Right cardiac atrium (tissue), 5 donors: ENCODE measurements around the gene FEM1B. TPM values are rescaled to one million over a fixed set of nuclear protein-coding genes. Genes with fewer than 3 reads are reported as not detected.

Experiments used
- ATAC-seq, 2 donors: fragments of 200-7000 bp; cut with Tn5 transposase; one replicate each; pipeline versions ENCODE4 v1.8.0 to v1.9.1; 2020; ENCODE audit warnings: moderate library complexity in 2 of 2, mild to moderate bottlenecking in 1 of 2
- DNase-seq, 3 donors: peaks; one replicate each; pipeline ENCODE4 v3.0.0-alpha.2; 2020
- H3K27ac ChIP-seq: one replicate; pipeline ENCODE4 v1.5.1; 2013; ENCODE audit warnings: mild to moderate bottlenecking, low read length, control low read depth, moderate library complexity
- H3K27me3 ChIP-seq: one replicate; pipeline ENCODE4 v1.6.1; 2013; ENCODE audit not compliant: control insufficient read depth, insufficient read depth
- H3K4me1 ChIP-seq: one replicate; pipeline ENCODE4 v1.6.1; 2013; ENCODE audit warnings: low read length; ENCODE audit not compliant: control insufficient read depth, insufficient read depth
- H3K4me3 ChIP-seq: one replicate; pipeline ENCODE4 v1.5.1; 2013; ENCODE audit warnings: low read length, control low read depth
- H3K9me3 ChIP-seq: one replicate; pipeline ENCODE4 v1.6.1; 2013; ENCODE audit warnings: low read length; ENCODE audit not compliant: control insufficient read depth
- WGBS: extraction: QIAGEN DNeasy Blood & Tissue Kit; methylation state at CpG from one replicate; pipeline ENCODE4 v1.1.7; 2013; 5-methylcytosine and 5-hydroxymethylcytosine counted together
- intact Hi-C, 4 donors: fragments of 100-400 bp; cut with DNase I; formaldehyde crosslinking; loops; one replicate each; pipeline versions ENCODE4 v1.11.0 to v1.14.0; 2022 to 2023
- polyA plus RNA-seq: library from polyadenylated mRNA; stranded (reverse); fragments of 200-250 nt; gene quantifications from one replicate; pipeline ENCODE4 v1.2.3, GENCODE V29; 2013
- total RNA-seq, 4 donors: library from RNA; stranded (reverse); fragmentation: NEBNext Ultra II Directional; extraction: Animal tissue kit (Norgen Biotek cat#: 25700); gene quantifications; one replicate each; pipeline ENCODE4 v1.2.1, GENCODE V29; 2021
- donor health status: healthy with polysubstance abuse.
- donor health status: DM: no; HTN: yes; CAD: no.
- donor health status: DM: no; HTN: no; CAD: no.
- donor health status: DM: no; HTN: yes; CAD: no; lungs with severe emphysema.
- donor health status: DM: yes; HTN: yes; CAD: no.

Gene FEM1B
- total and polyA plus RNA-seq, 5 donors, result 13.8 to 86.9 (median 56.9) TPM

- no peak overlapping the region for H3K27ac ChIP-seq
- H3K4me1 ChIP-seq, result no peaks in the 10 kb centered on the region
- DNase-seq (no peak), ATAC-seq (no peak)
- no peaks in the 10 kb centered on the region for H3K9me3 ChIP-seq
- H3K4me3 ChIP-seq, result no peak overlapping the region
- WGBS, result 82% methylated on average over 6 of the region's 6 CpGs
- H3K27me3 ChIP-seq, result no peaks in the 10 kb centered on the region
- intact Hi-C loops, result loop anchor here in 2 of 4 donors (10.0 kb wide), 2 partner anchors 46 to 254 kb away; no protein-coding TSS in a partner anchor
Observed at GRCh38 chr15:68300115-68300940, 22.8 kb downstream of the FEM1B start.

GRCh38 chr15:68301301-68301700 lies 23.8 kb downstream of the FEM1B start:
- Histone ChIP-seq H3K27me3 (no peaks in the 10 kb centered on the region), H3K9me3 (no peaks in the 10 kb centered on the region), H3K27ac (no peak overlapping the region), H3K4me3 (no peak overlapping the region), H3K4me1 (no peaks in the 10 kb centered on the region)
- DNase-seq, result no peak
- intact Hi-C loops, result loop anchor here in 2 of 4 donors (10.0 kb wide), 2 partner anchors 46 to 254 kb away; no protein-coding TSS in a partner anchor
- no peak for ATAC-seq
- 89% methylated on average over 8 of the region's 8 CpGs for WGBS

DNA sequence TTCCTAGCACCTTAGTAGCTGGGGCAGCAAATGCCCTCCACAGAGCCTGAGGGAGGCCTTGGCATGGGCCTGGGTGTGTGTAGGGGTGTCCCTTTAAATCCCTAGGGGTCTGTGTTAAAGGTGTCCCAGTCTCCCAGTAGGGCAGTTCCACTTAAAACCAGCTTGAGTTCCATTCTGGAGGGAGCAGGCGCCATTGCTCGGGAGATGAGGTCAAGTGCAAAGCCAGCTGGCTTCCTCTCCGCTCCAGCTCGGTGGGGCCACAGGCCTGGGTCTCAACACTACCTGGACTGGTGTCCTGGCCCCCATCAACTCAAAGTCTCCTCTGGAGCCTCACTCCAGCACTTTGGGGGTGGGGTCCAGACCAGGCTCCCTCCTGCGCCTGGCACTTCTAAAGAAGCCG lies 25.2 kb downstream of the FEM1B start:
- Histone ChIP-seq H3K27ac (no peak overlapping the region), H3K4me1 (no peaks in the 10 kb centered on the region), H3K27me3 (no peaks in the 10 kb centered on the region), H3K9me3 (no peaks in the 10 kb centered on the region), H3K4me3 (no peak overlapping the region)
- 90% methylated on average over 6 of the region's 6 CpGs for WGBS
- DNase-seq (no peak), ATAC-seq (no peak)
- intact Hi-C loops, result loop anchor here in 2 of 4 donors (10.0 kb wide), 2 partner anchors 48 to 252 kb away; no protein-coding TSS in a partner anchor

- ATAC-seq, result no peak
Observed at GRCh38 chr15:68303134-68303533, 25.6 kb downstream of the FEM1B start.

GRCh38 chr15:68303560-68304436 lies 26.3 kb downstream of the FEM1B start:
- Histone ChIP-seq H3K4me1 (no peaks in the 10 kb centered on the region), H3K9me3 (no peaks in the 10 kb centered on the region), H3K4me3 (no peak overlapping the region), H3K27me3 (no peaks in the 10 kb centered on the region), H3K27ac (no peak overlapping the region)
- no peak for DNase-seq
- intact Hi-C loops, result loop anchor here in 2 of 4 donors (10.0 kb wide), 2 partner anchors 49 to 251 kb away; no protein-coding TSS in a partner anchor
- ATAC-seq, result no peak
- WGBS, result 70% methylated on average over 15 of the region's 15 CpGs

More at GRCh38 chr15:68303134-68303533, 25.6 kb downstream of the FEM1B start:
- Histone ChIP-seq H3K9me3 (no peaks in the 10 kb centered on the region), H3K4me3 (no peak overlapping the region), H3K27me3 (no peaks in the 10 kb centered on the region), H3K27ac (no peak overlapping the region), H3K4me1 (no peaks in the 10 kb centered on the region)
- intact Hi-C loops, result loop anchor here in 2 of 4 donors (10.0 kb wide), 2 partner anchors 48 to 252 kb away; no protein-coding TSS in a partner anchor
- DNase-seq, result no peak
- WGBS, result 55% methylated on average over 2 of the region's 2 CpGs

- 81% methylated on average over 15 of the region's 15 CpGs for WGBS
- DNase-seq (no peak), ATAC-seq (no peak)
- H3K27ac ChIP-seq, result no peak overlapping the region
- no peaks in the 10 kb centered on the region for H3K9me3 ChIP-seq
- H3K4me1 ChIP-seq, result no peaks in the 10 kb centered on the region
- H3K27me3 ChIP-seq, result no peaks in the 10 kb centered on the region
- no peak overlapping the region for H3K4me3 ChIP-seq
- intact Hi-C loops, result loop anchor here (5.0 to 10.0 kb wide), 5 partner anchors 50 to 250 kb away; no protein-coding TSS in a partner anchor
Observed at GRCh38 chr15:68304589-68305337, 27.2 kb downstream of the FEM1B start.

GRCh38 chr15:68305420-68305871 lies 27.9 kb downstream of the FEM1B start:
- DNase-seq, result no peak
- intact Hi-C loops, result loop anchor here (5.0 to 10.0 kb wide), 5 partner anchors 51 to 249 kb away; no protein-coding TSS in a partner anchor
- H3K4me1 ChIP-seq, result no peaks in the 10 kb centered on the region
- H3K27me3 ChIP-seq, result no peaks in the 10 kb centered on the region
- no peak overlapping the region for H3K4me3 ChIP-seq
- H3K9me3 ChIP-seq, result no peaks in the 10 kb centered on the region
- ATAC-seq, result no peak
- 66% methylated on average over 6 of the region's 6 CpGs for WGBS
- no peak overlapping the region for H3K27ac ChIP-seq

GRCh38 chr15:68307131-68307928 lies 29.8 kb downstream of the FEM1B start:
- no peaks in the 10 kb centered on the region for H3K27me3 ChIP-seq
- no peak overlapping the region for H3K27ac ChIP-seq
- 73% methylated on average over 14 of the region's 14 CpGs for WGBS
- no peaks in the 10 kb centered on the region for H3K4me1 ChIP-seq
- no peaks in the 10 kb centered on the region for H3K9me3 ChIP-seq
- DNase-seq (no peak), ATAC-seq (no peak)
- no peak overlapping the region for H3K4me3 ChIP-seq
- intact Hi-C loops, result loop anchor here (5.0 to 10.0 kb wide), 5 partner anchors 53 to 247 kb away; no protein-coding TSS in a partner anchor

- intact Hi-C loops, result loop anchor here (5.0 to 10.0 kb wide), 5 partner anchors 54 to 246 kb away; no protein-coding TSS in a partner anchor
- no peaks in the 10 kb centered on the region for H3K9me3 ChIP-seq
- H3K4me1 ChIP-seq, result no peaks in the 10 kb centered on the region
- 66% methylated on average over 3 of the region's 3 CpGs for WGBS
- no peak overlapping the region for H3K27ac ChIP-seq
- no peak overlapping the region for H3K4me3 ChIP-seq
- DNase-seq (no peak), ATAC-seq (no peak)
- no peaks in the 10 kb centered on the region for H3K27me3 ChIP-seq
Observed at GRCh38 chr15:68309024-68309423, 31.5 kb downstream of the FEM1B start.
